Activated CD8-positive, alpha-beta memory T cell treated with anti-CD3 and anti-CD28 coated beads, Interleukin-2, amount 10 ng/mL, durations not matched to agents 7 days and 5 days (primary cell): Measurements from ENCODE around the gene MAOA. TPM values are rescaled to one million over a fixed set of nuclear protein-coding genes. Genes with fewer than 3 reads are reported as not detected.
A peak's percentile ranks its signal among the peaks of the same experiment; 100 is the strongest.
"Not testable (repeated sequence)": the region's sequence is repeated elsewhere in the genome, so short reads cannot be mapped to it uniquely, and the experiment has no call there.

Experiments
- ATAC-seq: fragments of 150-1000 bp; cut with Tn5 transposase; one replicate; pipeline ENCODE4 v1.10.0; 2021; ENCODE audit warnings: moderate library complexity
- CTCF ChIA-PET: fragments of 350-600 bp; sonication (Branson Sonifier 250); formaldehyde crosslinking; loops from one replicate; lab custom pipeline; 2021; ENCODE audit warnings: antibody characterized with exemption; lab: Charles Lee
- DNase-seq: peaks from one replicate; pipeline ENCODE4 v3.0.0-alpha.2; 2020
- H3K27ac Mint-ChIP-seq: one replicate; pipeline ENCODE4 v1.8.0; 2021; ENCODE audit warnings: mild to moderate bottlenecking, mixed read lengths
- H3K27me3 Mint-ChIP-seq: one replicate; pipeline ENCODE4 v1.8.0; 2021; ENCODE audit warnings: mixed read lengths
- H3K36me3 Mint-ChIP-seq: one replicate; pipeline ENCODE4 v1.8.0; 2021; ENCODE audit warnings: mild to moderate bottlenecking, mixed read lengths
- H3K4me1 Mint-ChIP-seq: one replicate; pipeline ENCODE4 v1.8.0; 2021; ENCODE audit warnings: mixed read lengths
- H3K4me3 Mint-ChIP-seq: one replicate; pipeline ENCODE4 v1.8.0; 2021; ENCODE audit warnings: mild to moderate bottlenecking, moderate library complexity, mixed read lengths
- H3K9me3 Mint-ChIP-seq: one replicate; pipeline ENCODE4 v1.8.0; 2022; ENCODE audit warnings: low read depth, mixed read lengths
- total RNA-seq, 2 experiments: library from RNA; stranded (reverse); gene quantifications; one replicate each; pipeline ENCODE4 v1.2.3, GENCODE V29; 2021

The MAOA gene
- total RNA-seq: 1 to 10 TPM; 2.6 to 3.1 TPM

DNA sequence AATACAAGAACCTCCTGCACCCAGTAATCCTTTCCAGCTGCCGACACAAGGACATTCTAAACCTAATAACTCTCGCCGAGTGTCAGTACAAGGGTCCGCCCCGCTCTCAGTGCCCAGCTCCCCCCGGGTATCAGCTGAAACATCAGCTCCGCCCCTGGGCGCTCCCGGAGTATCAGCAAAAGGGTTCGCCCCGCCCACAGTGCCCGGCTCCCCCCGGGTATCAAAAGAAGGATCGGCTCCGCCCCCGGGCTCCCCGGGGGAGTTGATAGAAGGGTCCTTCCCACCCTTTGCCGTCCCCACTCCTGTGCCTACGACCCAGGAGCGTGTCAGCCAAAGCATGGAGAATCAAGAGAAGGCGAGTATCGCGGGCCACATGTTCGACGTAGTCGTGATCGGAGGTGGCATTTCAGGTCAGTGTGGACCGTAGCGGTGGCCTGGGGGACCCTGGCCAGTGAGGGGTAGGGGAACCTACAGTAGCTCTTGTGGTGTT lies at the start of gene MAOA:
Gene MAOA, plus strand, starts transcription at position 295 of the 490 bp plus-strand sequence. Its CDS starts 43 bp downstream, at position 338.
- Mint-ChIP-seq H3K27me3 (no peaks in the 10 kb centered on the region), H3K36me3 (no peaks in the 10 kb centered on the region), H3K4me1 (peaks cover 6% of the 10 kb centered on the region), H3K9me3 (no peaks in the 10 kb centered on the region), H3K27ac (peak within 1 kb of the TSS; percentile 77), H3K4me3 (peak within 1 kb of the TSS; percentile 75)
- CTCF ChIA-PET: interaction anchor here (1.2 kb wide), 1 partner anchor 85 kb away, joined by 3 read pairs; no protein-coding TSS in a partner anchor
- peak; percentile 62 for DNase-seq
- ATAC-seq: peak; percentile 16

DNA sequence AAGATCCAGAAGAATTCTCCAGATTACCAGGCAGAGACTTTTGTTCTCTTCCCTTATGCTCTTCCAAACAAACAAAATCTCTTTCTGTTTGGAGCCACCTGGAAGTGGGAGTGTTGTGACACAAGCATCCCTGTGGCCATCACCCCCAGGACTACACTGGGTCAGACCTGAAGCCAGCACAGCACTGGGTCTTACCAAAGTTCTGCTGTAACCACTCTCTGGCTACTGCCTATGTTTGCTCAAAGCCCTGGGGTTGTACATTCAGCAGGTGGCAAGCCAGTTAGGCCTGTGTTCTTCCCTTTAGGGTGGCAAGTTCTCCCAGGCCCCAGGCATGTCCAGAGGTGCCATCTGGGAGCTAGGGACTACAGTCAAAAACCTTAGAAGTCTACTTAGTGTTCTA lies 43.7 kb upstream of the MAOA start:
- DNase-seq: no peak
- H3K9me3 Mint-ChIP-seq: no peaks in the 10 kb centered on the region
- CTCF ChIA-PET: no interaction called here
- H3K4me1 Mint-ChIP-seq: no peaks in the 10 kb centered on the region
- ATAC-seq: no peak
- no peak overlapping the region for H3K27ac Mint-ChIP-seq
- no peaks in the 10 kb centered on the region for H3K27me3 Mint-ChIP-seq
- H3K4me3 Mint-ChIP-seq: no peak overlapping the region
- H3K36me3 Mint-ChIP-seq: no peaks in the 10 kb centered on the region

DNA sequence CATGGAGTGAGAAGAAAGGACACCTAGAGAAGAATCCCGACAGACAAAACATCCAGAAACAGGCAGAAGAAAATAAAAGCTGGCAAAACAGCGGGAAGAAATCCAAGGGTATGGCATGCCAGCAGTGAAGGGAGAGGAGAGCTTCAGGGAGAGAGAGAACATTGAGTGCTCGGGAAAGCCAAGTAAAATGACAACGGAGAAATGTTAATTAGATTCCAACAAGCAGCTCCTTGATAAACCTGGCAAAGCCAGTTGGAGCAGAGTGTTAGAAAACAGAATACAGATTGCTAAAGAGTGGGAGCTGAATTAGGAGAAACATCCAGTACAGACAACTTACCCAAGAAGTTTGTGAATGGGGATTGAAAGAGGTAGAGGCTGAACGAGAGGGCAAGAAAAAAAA lies 40.4 kb upstream of the MAOA start:
- DNase-seq (no peak), ATAC-seq (no peak)
- no peaks in the 10 kb centered on the region for H3K9me3 Mint-ChIP-seq
- CTCF ChIA-PET: no interaction called here
- peaks cover 4% of the 10 kb centered on the region for H3K27me3 Mint-ChIP-seq
- H3K4me3 Mint-ChIP-seq: no peak overlapping the region
- peaks cover 2% of the 10 kb centered on the region for H3K36me3 Mint-ChIP-seq
- no peak overlapping the region for H3K27ac Mint-ChIP-seq
- no peaks in the 10 kb centered on the region for H3K4me1 Mint-ChIP-seq

DNA sequence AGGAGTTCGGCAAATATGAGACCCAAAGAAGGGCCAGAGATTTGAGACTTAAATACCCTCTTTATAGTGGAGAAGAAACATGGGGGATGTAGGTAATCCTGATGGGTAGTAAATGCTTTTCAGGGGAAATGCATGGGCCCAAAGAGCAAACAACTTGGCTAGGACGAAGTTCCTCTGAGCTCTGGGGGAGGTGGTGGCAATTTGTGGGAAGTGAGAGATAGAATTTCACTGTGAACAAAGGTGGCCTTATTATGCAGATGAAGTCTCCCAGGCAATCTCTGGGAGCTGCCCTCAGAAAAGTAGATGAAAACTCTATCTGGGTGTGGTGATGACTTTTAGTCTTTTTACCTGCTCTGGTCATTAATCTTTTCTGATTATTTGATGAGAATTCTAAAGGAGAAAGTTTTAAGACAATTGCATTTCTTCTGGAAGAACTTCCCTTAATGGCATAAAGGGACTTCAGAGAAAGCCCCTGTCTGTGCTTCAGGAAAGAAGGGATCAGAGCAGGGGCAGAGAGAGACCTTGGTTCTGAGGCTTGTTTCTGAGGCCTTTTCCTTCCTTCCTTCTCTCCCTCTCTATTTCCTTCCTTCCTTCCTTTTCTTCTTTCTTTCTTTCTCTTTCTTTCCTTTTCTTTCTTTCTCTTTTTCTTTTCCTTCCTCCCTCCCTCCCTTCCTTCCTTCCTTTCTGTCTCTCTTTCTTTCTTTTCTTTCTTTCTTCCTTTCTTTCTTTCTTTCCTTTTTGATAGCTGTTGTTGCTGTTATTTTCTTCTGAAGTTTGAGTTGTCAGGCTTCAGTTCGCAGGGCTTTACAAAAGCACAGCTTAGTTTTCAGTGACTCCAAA lies 37.5 kb upstream of the MAOA start:
- H3K27ac Mint-ChIP-seq: no peak overlapping the region
- peaks cover 4% of the 10 kb centered on the region for H3K27me3 Mint-ChIP-seq
- no peak for DNase-seq
- H3K36me3 Mint-ChIP-seq: peaks cover 8% of the 10 kb centered on the region
- H3K9me3 Mint-ChIP-seq: no peaks in the 10 kb centered on the region
- H3K4me3 Mint-ChIP-seq: no peak overlapping the region
- H3K4me1 Mint-ChIP-seq: peaks cover 7% of the 10 kb centered on the region
- CTCF ChIA-PET: no interaction called here
- no peak for ATAC-seq

DNA sequence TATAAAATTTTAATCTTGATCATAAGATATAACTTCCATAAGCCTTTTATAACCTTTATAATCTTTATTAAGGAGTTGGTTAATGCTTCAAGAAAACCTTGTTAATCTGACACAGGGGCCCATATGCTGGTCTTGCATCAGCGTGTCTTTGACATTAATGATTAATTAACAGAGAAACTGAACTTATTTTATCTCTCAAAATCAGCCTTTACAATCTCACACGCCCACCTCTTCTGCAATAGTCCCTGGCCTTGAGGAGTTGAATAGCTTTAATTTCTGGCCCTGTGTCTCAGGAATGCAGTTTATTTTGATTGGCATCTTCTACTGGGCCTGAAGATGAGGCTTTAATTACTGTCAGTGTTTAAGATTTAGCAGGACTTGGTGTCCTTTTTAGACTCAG lies 36.2 kb upstream of the MAOA start:
- H3K27ac Mint-ChIP-seq, ATAC-seq, H3K9me3 Mint-ChIP-seq, DNase-seq, H3K4me1 Mint-ChIP-seq, H3K4me3 Mint-ChIP-seq, H3K27me3 Mint-ChIP-seq, CTCF ChIA-PET: not testable (repeated sequence)
- peaks cover 11% of the 10 kb centered on the region for H3K36me3 Mint-ChIP-seq

DNA sequence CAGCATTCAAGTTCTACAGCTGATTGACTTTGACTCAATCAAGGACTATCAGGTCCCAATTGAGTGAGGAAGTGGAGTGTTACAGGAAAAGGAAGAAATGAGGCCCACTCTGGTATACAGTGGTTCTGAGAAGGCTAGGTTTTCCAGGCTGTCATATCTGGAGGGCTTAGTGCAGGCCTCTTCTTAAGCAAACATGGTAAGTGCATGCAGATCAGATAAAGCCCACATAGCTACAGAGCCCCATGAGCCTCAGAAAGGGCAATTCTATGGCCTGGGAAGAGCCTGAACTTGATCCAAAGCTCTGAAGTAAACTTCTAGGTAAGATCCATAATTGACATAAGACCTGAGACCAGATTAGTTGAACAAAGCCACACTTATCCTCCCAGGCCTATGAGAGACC lies 29.0 kb upstream of the MAOA start:
- DNase-seq: no peak
- peaks cover 14% of the 10 kb centered on the region for H3K4me1 Mint-ChIP-seq
- no peaks in the 10 kb centered on the region for H3K27me3 Mint-ChIP-seq
- no peak for ATAC-seq
- CTCF ChIA-PET: no interaction called here
- no peak overlapping the region for H3K27ac Mint-ChIP-seq
- H3K9me3 Mint-ChIP-seq: peaks cover 3% of the 10 kb centered on the region
- no peak overlapping the region for H3K4me3 Mint-ChIP-seq
- peaks cover 9% of the 10 kb centered on the region for H3K36me3 Mint-ChIP-seq

DNA sequence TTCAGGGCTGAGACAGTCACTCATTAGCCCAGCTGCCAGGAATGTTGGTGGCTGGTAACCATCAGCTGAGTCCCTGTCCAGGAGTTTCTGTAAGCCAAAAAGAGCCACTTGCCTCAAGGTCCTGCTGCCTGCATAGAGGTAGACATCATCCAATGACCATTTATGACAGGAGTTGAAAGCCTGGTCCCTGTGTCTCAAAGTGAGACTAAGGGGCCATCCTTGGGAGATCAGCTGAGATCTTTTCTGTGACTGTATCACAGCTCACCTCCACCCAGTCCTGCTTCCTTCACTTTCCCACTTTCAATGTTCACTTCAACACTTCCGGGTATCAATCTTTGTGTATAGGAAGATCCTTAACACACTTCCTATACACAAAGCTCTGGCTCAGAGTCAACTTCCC lies 28.4 kb upstream of the MAOA start:
- Mint-ChIP-seq H3K9me3 (peaks cover 3% of the 10 kb centered on the region), H3K4me1 (peaks cover 14% of the 10 kb centered on the region), H3K36me3 (peaks cover 8% of the 10 kb centered on the region), H3K27ac (no peak overlapping the region), H3K27me3 (no peaks in the 10 kb centered on the region), H3K4me3 (no peak overlapping the region)
- ATAC-seq (no peak), DNase-seq (no peak)
- CTCF ChIA-PET: no interaction called here

DNA sequence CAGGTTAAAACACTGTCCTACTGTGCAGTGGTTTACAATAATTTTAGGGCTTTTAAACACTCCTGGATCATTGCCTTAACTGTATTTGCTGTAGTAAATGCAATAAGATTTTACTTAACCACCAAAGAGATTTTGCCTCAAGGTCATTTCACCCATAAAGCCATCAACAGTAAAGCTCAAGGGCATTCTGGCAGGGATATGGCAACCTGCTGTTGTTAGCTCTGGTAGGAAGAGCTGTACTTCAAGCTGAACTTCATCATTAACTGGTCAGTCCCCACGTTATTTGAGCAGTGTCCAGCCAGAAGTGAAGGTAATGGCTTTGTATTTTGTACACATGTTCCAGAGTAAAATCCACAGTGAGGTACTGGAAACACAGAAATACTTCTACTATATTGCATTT lies 26.9 kb upstream of the MAOA start:
- DNase-seq: no peak
- H3K4me3 Mint-ChIP-seq: no peak overlapping the region
- CTCF ChIA-PET: no interaction called here
- H3K9me3 Mint-ChIP-seq: peaks cover 3% of the 10 kb centered on the region
- H3K36me3 Mint-ChIP-seq: peaks cover 2% of the 10 kb centered on the region
- no peaks in the 10 kb centered on the region for H3K27me3 Mint-ChIP-seq
- ATAC-seq: no peak
- no peak overlapping the region for H3K27ac Mint-ChIP-seq
- peaks cover 8% of the 10 kb centered on the region for H3K4me1 Mint-ChIP-seq

DNA sequence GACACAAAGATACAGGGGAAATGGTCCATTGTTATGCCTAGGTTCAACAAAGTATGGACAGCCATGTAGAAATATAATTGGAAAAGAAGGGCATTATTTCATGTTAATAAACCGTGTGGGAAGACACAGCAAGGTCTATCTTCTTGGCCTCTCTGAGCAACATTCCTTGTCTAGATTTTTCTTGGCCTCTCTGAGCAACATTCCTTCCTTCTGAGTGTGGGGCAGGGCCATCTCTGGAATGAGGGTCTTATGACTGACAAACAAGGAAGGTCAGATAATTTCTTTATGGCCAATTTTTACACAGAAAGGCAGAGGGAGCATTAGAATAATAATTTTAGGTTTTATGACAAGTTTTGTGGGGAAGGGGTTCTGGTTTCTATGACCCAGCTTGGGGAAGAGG lies 24.3 kb upstream of the MAOA start:
- ATAC-seq (no peak), DNase-seq (no peak)
- no peaks in the 10 kb centered on the region for H3K9me3 Mint-ChIP-seq
- no peaks in the 10 kb centered on the region for H3K27me3 Mint-ChIP-seq
- H3K4me1 Mint-ChIP-seq: peaks cover 8% of the 10 kb centered on the region
- CTCF ChIA-PET: no interaction called here
- H3K27ac Mint-ChIP-seq: no peak overlapping the region
- no peaks in the 10 kb centered on the region for H3K36me3 Mint-ChIP-seq
- H3K4me3 Mint-ChIP-seq: no peak overlapping the region

DNA sequence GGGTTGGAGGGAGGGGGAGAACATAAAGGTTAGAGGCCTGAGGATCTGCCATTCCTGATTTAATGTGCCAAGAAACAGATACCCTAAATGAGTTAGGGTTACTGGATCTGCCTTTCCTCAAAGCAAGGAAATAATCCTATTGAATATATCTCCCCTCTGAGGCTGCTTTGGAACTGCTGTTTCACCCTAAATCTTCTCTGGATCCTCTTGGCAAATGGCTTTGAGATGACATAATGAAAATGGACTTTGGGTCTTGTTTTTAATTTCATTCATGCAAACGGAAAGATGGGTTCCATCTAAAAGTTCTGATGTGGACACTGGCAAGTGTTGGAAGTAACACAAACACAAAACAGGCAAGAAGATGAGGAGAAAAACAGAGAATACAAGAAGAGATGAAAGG lies 23.0 kb upstream of the MAOA start:
- Mint-ChIP-seq H3K4me1 (no peaks in the 10 kb centered on the region), H3K36me3 (no peaks in the 10 kb centered on the region), H3K4me3 (no peak overlapping the region), H3K9me3 (no peaks in the 10 kb centered on the region), H3K27ac (no peak overlapping the region), H3K27me3 (no peaks in the 10 kb centered on the region)
- DNase-seq (no peak), ATAC-seq (no peak)
- CTCF ChIA-PET: no interaction called here

DNA sequence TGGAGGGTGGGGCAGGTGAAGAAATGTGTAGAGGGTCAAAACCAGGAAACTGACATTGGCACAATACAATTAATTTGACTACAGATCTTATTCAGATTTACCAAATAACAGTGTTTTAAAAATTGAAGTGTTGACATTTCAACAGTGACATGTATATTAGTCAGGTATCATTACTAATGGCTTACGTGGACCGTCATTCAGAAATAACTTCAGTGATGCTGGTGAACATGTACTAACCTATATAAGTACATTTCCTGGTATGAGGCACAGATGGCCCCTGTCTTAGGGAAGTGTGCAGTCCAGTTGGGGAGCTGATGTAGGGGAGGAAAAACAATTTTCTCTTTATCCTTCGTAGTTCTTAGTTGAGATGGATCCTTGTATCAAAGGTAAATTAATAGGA lies 22.3 kb upstream of the MAOA start:
- H3K27ac Mint-ChIP-seq: no peak overlapping the region
- H3K9me3 Mint-ChIP-seq: no peaks in the 10 kb centered on the region

DNA sequence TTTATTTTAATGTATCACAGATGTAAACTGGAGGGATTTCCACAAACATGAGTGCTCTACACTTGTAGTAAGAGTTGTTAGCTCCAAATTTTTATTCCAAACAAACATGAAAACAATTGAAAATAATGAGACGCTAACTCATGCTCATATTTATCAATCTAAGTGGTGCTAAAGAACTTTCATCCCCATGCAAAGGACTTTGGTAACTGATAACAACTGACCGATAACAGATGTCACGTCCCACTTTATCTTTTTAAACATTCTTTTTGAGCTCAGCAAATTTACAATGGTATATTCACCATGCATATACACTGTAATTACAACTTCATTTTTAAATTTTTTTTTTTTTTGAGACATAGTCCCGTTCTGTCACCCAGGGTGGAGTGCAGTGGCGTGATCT lies 15.6 kb upstream of the MAOA start:
- H3K4me1 Mint-ChIP-seq: peaks cover 4% of the 10 kb centered on the region
- no peaks in the 10 kb centered on the region for H3K36me3 Mint-ChIP-seq
- CTCF ChIA-PET: no interaction called here
- no peaks in the 10 kb centered on the region for H3K27me3 Mint-ChIP-seq
- ATAC-seq (no peak), DNase-seq (no peak)
- no peak overlapping the region for H3K4me3 Mint-ChIP-seq
- no peak overlapping the region for H3K27ac Mint-ChIP-seq
- H3K9me3 Mint-ChIP-seq: no peaks in the 10 kb centered on the region

More for the DNA sequence above, 22.3 kb upstream of the MAOA start:
- DNase-seq (no peak), ATAC-seq (no peak)
- H3K36me3 Mint-ChIP-seq: no peaks in the 10 kb centered on the region
- H3K27me3 Mint-ChIP-seq: no peaks in the 10 kb centered on the region
- CTCF ChIA-PET: no interaction called here
- H3K4me1 Mint-ChIP-seq: no peaks in the 10 kb centered on the region
- H3K4me3 Mint-ChIP-seq: no peak overlapping the region

DNA sequence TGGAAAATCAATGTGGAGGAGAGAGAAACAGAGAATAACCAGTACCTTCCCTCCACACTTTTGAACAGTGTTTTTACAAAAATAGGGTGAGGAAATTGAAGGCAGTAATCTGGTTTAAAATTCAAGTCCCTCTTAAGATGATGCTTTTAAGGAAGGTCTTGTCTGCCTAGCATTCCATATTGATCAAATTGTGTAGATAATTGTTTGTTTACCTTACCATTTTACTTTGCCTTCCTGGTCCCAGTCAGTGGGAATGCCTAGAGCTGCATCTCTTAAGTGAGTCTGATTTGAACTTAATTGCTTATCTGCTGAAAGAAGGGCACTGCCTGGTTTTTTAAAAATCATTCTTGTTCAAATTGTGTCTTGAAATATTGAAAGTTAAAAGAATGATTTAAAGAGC lies 14.4 kb upstream of the MAOA start:
- no peaks in the 10 kb centered on the region for H3K9me3 Mint-ChIP-seq
- H3K27ac Mint-ChIP-seq: no peak overlapping the region
- CTCF ChIA-PET: no interaction called here
- DNase-seq (no peak), ATAC-seq (no peak)
- no peak overlapping the region for H3K4me3 Mint-ChIP-seq
- no peaks in the 10 kb centered on the region for H3K27me3 Mint-ChIP-seq
- no peaks in the 10 kb centered on the region for H3K36me3 Mint-ChIP-seq
- H3K4me1 Mint-ChIP-seq: peaks cover 4% of the 10 kb centered on the region

DNA sequence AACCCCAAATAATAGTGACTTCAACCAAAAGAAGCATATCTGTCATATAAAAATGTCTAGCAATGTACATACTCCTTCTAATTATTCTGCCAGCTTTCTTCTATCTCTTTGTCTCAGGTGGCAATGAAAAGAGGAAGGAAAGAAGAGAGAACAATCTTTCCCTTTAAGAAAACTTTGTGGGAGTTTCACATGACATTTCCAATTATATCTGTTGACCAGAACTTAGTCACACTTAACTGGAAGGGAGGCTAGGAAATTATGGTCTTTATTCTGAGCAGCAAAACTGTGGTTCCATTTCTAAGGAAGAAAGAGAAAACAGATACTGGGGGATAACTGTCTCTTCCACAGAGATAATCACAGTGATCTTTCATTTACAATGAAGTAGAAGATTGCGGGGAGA lies 12.9 kb upstream of the MAOA start:
- Mint-ChIP-seq H3K9me3 (no peaks in the 10 kb centered on the region), H3K27me3 (no peaks in the 10 kb centered on the region), H3K36me3 (no peaks in the 10 kb centered on the region), H3K27ac (peak overlapping the region; percentile 18), H3K4me1 (peaks cover 4% of the 10 kb centered on the region), H3K4me3 (no peak overlapping the region)
- no peak for ATAC-seq
- no peak for DNase-seq
- CTCF ChIA-PET: no interaction called here
